ENCODE measurements around the gene DUS4L.

Gene DUS4L

GRCh38 chr7:107591421-107591820 lies 27.6 kb downstream of the DUS4L start:
- in situ Hi-C loops (cut with MboI; ENCODE audit: low pct_unique_long_range_greater_than_20kb, low sequenced_read_pairs, unreplicated experiment), result no loop called here
- TF ChIP-seq CTCF (IDR thresholded peaks at IDR 0.05; ENCODE audit: extremely low read depth, insufficient read depth, missing control alignments), result no peak
- DNase-seq (ENCODE audit: low spot score), result no peak

- no peak for DNase-seq (ENCODE audit: low spot score)
- in situ Hi-C loops (cut with MboI; ENCODE audit: low pct_unique_long_range_greater_than_20kb, low sequenced_read_pairs, unreplicated experiment), result no loop called here
Measured at GRCh38 chr7:107592361-107593024, 28.7 kb downstream of the DUS4L start.

GRCh38 chr7:107593025-107593410 lies 29.2 kb downstream of the DUS4L start:
- no peak for DNase-seq (ENCODE audit: low spot score)
- in situ Hi-C loops (cut with MboI; ENCODE audit: low pct_unique_long_range_greater_than_20kb, low sequenced_read_pairs, unreplicated experiment), result no loop called here
- no peak for TF ChIP-seq CTCF (IDR thresholded peaks at IDR 0.05; ENCODE audit: extremely low read depth, insufficient read depth, missing control alignments)

More at GRCh38 chr7:107592361-107593024, 28.7 kb downstream of the DUS4L start:
- TF ChIP-seq CTCF (IDR thresholded peaks at IDR 0.05; ENCODE audit: extremely low read depth, insufficient read depth, missing control alignments), result no peak

- no peak for DNase-seq (ENCODE audit: low spot score)
Measured at GRCh38 chr7:107594961-107595737, 31.4 kb downstream of the DUS4L start.

GRCh38 chr7:107596881-107597581 lies 33.3 kb downstream of the DUS4L start:
- in situ Hi-C loops (cut with MboI; ENCODE audit: low pct_unique_long_range_greater_than_20kb, low sequenced_read_pairs, unreplicated experiment), result no loop called here
- no peak for TF ChIP-seq CTCF (IDR thresholded peaks at IDR 0.05; ENCODE audit: extremely low read depth, insufficient read depth, missing control alignments)

More at GRCh38 chr7:107594961-107595737, 31.4 kb downstream of the DUS4L start:
- no peak for TF ChIP-seq CTCF (IDR thresholded peaks at IDR 0.05; ENCODE audit: extremely low read depth, insufficient read depth, missing control alignments)
- in situ Hi-C loops (cut with MboI; ENCODE audit: low pct_unique_long_range_greater_than_20kb, low sequenced_read_pairs, unreplicated experiment), result no loop called here

GRCh38 chr7:107597582-107597916 lies 33.8 kb downstream of the DUS4L start:
- DNase-seq (ENCODE audit: low spot score), result no peak
- no peak for TF ChIP-seq CTCF (IDR thresholded peaks at IDR 0.05; ENCODE audit: extremely low read depth, insufficient read depth, missing control alignments)
- in situ Hi-C loops (cut with MboI; ENCODE audit: low pct_unique_long_range_greater_than_20kb, low sequenced_read_pairs, unreplicated experiment), result no loop called here

More at GRCh38 chr7:107596881-107597581, 33.3 kb downstream of the DUS4L start:
- no peak for DNase-seq (ENCODE audit: low spot score)

Data from GM13977 (cell line).